Neural crest cell (in vitro differentiated cells): ENCODE data around the gene BNIP5. TPM values are rescaled to one million over a fixed set of nuclear protein-coding genes. Genes with fewer than 3 reads are reported as not detected.

ENCODE experiments used
- DNase-seq: peaks from one replicate; pipeline ENCODE4 v3.0.0; 2021; ENCODE audit warnings: low read depth, mixed read lengths, low spot score
- H3K27ac Mint-ChIP-seq: one replicate; pipeline ENCODE4 v1.8.0; 2021; ENCODE audit warnings: mild to moderate bottlenecking, mixed read lengths; ENCODE audit not compliant: unreplicated experiment
- H3K27me3 Mint-ChIP-seq: 2 replicates; pipeline ENCODE4 v1.8.0; 2021; ENCODE audit warnings: low read depth, mild to moderate bottlenecking, mixed read lengths
- H3K36me3 Mint-ChIP-seq: 2 replicates; pipeline ENCODE4 v1.8.0; 2021; ENCODE audit warnings: low read depth, mild to moderate bottlenecking, mixed read lengths
- H3K4me1 Mint-ChIP-seq: 2 replicates; pipeline ENCODE4 v1.8.0; 2021; ENCODE audit warnings: mixed read lengths
- H3K4me3 Mint-ChIP-seq: one replicate; pipeline ENCODE4 v1.8.0; 2021; ENCODE audit warnings: mild to moderate bottlenecking, mixed read lengths
- H3K9me3 Mint-ChIP-seq: 2 replicates; pipeline ENCODE4 v1.8.0; 2021; ENCODE audit warnings: mixed read lengths
- total RNA-seq: library from RNA; stranded (reverse); gene quantifications from 2 replicates; pipeline ENCODE4 v1.2.1, GENCODE V29; 2021
- TF ChIP-seq, protein P1 (sequence below): fragments of 200-600 bp; sonication (generic); conservative IDR thresholded peaks from 2 replicates; pipeline ENCODE4 v1.5.0; 2021; ENCODE audit warnings: antibody characterized with exemption, mild to moderate bottlenecking

BNIP5 gene
- total RNA-seq, 1 donor from 2014 or later = not detected

GRCh38 chr6:36324191-36324590 lies 12.5 kb downstream of the BNIP5 start:
- Mint-ChIP-seq H3K27ac (no peak overlapping the region), H3K4me3 (no peak overlapping the region), H3K36me3 (no peaks in the 10 kb centered on the region), H3K9me3 (no peaks in the 10 kb centered on the region), H3K4me1 (peaks cover 44% of the 10 kb centered on the region), H3K27me3 (no peaks in the 10 kb centered on the region)
- TF ChIP-seq, protein P1, sequence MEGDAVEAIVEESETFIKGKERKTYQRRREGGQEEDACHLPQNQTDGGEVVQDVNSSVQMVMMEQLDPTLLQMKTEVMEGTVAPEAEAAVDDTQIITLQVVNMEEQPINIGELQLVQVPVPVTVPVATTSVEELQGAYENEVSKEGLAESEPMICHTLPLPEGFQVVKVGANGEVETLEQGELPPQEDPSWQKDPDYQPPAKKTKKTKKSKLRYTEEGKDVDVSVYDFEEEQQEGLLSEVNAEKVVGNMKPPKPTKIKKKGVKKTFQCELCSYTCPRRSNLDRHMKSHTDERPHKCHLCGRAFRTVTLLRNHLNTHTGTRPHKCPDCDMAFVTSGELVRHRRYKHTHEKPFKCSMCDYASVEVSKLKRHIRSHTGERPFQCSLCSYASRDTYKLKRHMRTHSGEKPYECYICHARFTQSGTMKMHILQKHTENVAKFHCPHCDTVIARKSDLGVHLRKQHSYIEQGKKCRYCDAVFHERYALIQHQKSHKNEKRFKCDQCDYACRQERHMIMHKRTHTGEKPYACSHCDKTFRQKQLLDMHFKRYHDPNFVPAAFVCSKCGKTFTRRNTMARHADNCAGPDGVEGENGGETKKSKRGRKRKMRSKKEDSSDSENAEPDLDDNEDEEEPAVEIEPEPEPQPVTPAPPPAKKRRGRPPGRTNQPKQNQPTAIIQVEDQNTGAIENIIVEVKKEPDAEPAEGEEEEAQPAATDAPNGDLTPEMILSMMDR = no peak
- DNase-seq = no peak

GRCh38 chr6:36323062-36323461 lies 13.6 kb downstream of the BNIP5 start:
- Mint-ChIP-seq H3K9me3 (no peaks in the 10 kb centered on the region), H3K4me1 (peaks cover 35% of the 10 kb centered on the region), H3K27me3 (no peaks in the 10 kb centered on the region), H3K27ac (no peak overlapping the region), H3K4me3 (no peak overlapping the region), H3K36me3 (no peaks in the 10 kb centered on the region)
- TF ChIP-seq, protein P1 = no peak
- peak; percentile 28 for DNase-seq

DNA sequence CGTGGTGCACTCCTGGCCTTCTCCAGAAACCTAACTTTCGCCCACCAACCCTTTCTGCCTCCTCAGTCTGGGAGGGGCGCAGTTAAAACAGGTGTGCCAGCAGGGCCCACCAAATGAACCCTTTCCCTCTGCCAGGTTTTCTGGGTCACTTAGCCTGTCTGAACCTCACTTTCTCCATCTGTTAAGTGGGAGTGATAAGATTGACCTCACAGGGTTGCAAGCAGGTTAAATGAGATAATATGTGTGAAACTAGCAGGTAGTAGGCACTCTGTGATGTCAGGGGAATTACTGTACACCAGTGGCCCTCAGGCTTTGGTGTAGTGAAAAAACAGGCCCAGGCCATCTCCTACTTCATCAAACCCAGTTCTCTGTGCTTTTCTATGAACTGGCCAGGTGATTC lies 14.1 kb downstream of the BNIP5 start:
- Mint-ChIP-seq H3K4me1 (peaks cover 30% of the 10 kb centered on the region), H3K9me3 (no peaks in the 10 kb centered on the region), H3K27ac (no peak overlapping the region), H3K27me3 (no peaks in the 10 kb centered on the region), H3K4me3 (no peak overlapping the region), H3K36me3 (no peaks in the 10 kb centered on the region)
- no peak for DNase-seq
- TF ChIP-seq, protein P1 = no peak

DNA sequence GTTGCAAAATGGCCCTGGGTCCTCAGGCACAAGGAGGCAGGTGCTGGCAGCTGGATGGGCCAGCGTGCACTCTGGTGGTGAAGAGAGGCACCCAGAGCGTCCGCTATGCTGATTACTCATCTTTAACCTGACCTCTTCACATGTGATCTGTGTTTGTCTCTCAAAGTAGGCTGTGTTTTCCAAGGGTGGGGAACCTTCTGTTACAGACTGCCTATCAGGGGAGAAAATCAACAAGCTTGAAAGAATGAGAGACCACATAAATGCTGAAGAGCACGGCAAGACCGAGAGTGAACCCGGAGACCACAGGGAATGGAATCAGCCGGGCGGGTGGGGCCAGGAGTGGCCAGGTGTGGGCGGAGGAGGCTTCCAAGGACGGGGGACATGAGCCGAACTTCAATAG lies 16.2 kb downstream of the BNIP5 start:
- Mint-ChIP-seq H3K27me3 (peaks cover 3% of the 10 kb centered on the region), H3K27ac (no peak overlapping the region), H3K36me3 (no peaks in the 10 kb centered on the region), H3K4me3 (no peak overlapping the region), H3K4me1 (peaks cover 9% of the 10 kb centered on the region), H3K9me3 (no peaks in the 10 kb centered on the region)
- DNase-seq = no peak
- TF ChIP-seq, protein P1 = no peak

GRCh38 chr6:36319821-36320220 lies 16.9 kb downstream of the BNIP5 start:
- Mint-ChIP-seq H3K9me3 (no peaks in the 10 kb centered on the region), H3K4me1 (peaks cover 9% of the 10 kb centered on the region), H3K27me3 (peaks cover 3% of the 10 kb centered on the region), H3K27ac (no peak overlapping the region), H3K4me3 (no peak overlapping the region), H3K36me3 (no peaks in the 10 kb centered on the region)
- TF ChIP-seq, protein P1 = no peak
- DNase-seq = no peak

DNA sequence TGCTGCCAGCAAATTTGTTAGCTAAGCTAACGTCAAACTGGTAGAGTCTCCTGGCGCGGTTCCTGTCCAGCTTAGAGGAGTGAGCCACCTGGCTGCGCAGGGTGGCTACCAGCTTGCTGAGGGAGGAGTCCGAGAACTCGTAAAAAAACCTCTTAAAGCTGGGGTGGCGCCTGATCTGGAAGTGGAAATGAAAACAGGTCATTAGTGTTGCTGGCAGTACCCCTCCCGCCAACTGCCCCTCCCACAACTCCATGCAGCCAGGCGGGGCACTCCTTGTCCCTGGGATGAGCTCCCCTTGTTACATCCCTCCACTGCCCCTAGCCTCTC lies 17.3 kb downstream of the BNIP5 start:
- Mint-ChIP-seq H3K9me3 (no peaks in the 10 kb centered on the region), H3K27ac (no peak overlapping the region)

More for the DNA sequence above, 17.3 kb downstream of the BNIP5 start:
- H3K4me1 Mint-ChIP-seq = peaks cover 10% of the 10 kb centered on the region
- H3K36me3 Mint-ChIP-seq = no peaks in the 10 kb centered on the region
- H3K27me3 Mint-ChIP-seq = peaks cover 3% of the 10 kb centered on the region
- H3K4me3 Mint-ChIP-seq = no peak overlapping the region
- DNase-seq = no peak
- TF ChIP-seq, protein P1 = no peak
